GM19240 (cell line): ENCODE results near the gene PBX4.
A peak's percentile ranks its signal among the peaks of the same experiment; 100 is the strongest.

Experiments
- DNase-seq: peaks from one replicate; pipeline ENCODE4 v3.0.0; 2011; ENCODE audit warnings: low spot score; ENCODE audit not compliant: insufficient read length

PBX4 gene

GRCh38 chr19:19526581-19527370, 91.7 kb downstream of the PBX4 start:
- DNase-seq: no peak

- DNase-seq: no peak
Observed at GRCh38 chr19:19525611-19526380, 92.7 kb downstream of the PBX4 start.

- no peak for DNase-seq
Observed at GRCh38 chr19:19524053-19524452, 94.4 kb downstream of the PBX4 start.

GRCh38 chr19:19523177-19523576, 95.3 kb downstream of the PBX4 start:
- DNase-seq: no peak

GRCh38 chr19:19520989-19521388, 97.5 kb downstream of the PBX4 start:
- no peak for DNase-seq

- DNase-seq: no peak
Observed at GRCh38 chr19:19517235-19517619, 101.3 kb downstream of the PBX4 start.

- peak; percentile 95 for DNase-seq
Observed at GRCh38 chr19:19515642-19516519, 102.6 kb downstream of the PBX4 start, which contains the start of gene NDUFA13. Gene NDUFA13, plus strand, starts transcription at chr19:19516225. Its CDS starts 14 bp downstream, at chr19:19516239.

GRCh38 chr19:19514881-19515641, 103.4 kb downstream of the PBX4 start, which contains the start of gene TSSK6:
Gene TSSK6, minus strand, starts transcription at chr19:19515548. Its CDS starts 121 bp downstream, at chr19:19515427.
- DNase-seq: no peak

GRCh38 chr19:19514215-19514657, 104.3 kb downstream of the PBX4 start:
- DNase-seq: no peak

GRCh38 chr19:19513682-19514081, 104.8 kb downstream of the PBX4 start:
- DNase-seq: no peak
